ENCODE results near the gene RPL36. TPM values are rescaled to one million over a fixed set of nuclear protein-coding genes. Genes with fewer than 3 reads are reported as not detected.
"Not testable (repeated sequence)": the region's sequence is repeated elsewhere in the genome, so short reads cannot be mapped to it uniquely, and the experiment has no call there.

Gene RPL36
- total RNA-seq, 2 donors from 2014 or later: 280 to 342 TPM

DNA sequence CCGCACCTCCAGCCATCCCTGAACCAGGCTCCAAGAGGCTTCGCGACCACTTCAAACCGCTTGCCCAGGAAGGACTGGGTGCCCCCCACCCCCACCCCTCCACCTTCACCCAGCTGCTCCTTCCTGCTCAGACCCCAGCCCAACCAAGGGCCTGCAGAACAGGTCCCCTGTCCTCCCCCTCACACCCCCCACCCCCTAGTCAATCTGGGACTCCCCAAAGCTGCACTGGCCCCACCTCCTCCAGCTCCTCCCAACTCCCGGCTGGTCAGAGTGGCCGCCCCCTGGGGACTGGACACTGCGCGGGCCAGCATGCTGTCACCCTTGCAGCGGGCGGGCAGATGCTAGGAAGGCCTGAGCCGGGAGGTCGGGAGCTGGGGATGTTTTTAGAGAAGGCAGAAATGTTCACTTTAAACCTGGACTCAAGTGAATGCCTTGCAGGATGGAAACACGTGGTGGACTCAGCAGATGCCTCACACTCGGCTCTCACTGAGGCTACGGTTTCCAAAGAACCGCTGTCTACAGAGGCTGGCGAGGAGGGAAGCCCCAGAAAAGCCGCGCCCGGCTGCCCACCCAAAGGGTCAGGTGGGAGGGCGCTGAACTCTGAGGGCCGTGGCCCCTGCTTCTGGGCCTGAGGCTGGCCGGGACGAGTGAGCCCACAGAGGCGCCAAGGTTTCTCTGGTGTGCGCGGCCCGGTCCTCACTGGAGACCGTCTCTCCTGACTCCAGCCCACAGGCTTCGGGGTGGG, 8.0 kb downstream of the RPL36 start:
- no peaks in the 10 kb centered on the region for H3K27me3 ChIP-seq
- peak in 1 of 4 donors; percentile 19 for DNase-seq
- intact Hi-C loops (cut with DNase I): no loop called here
- H3K27ac ChIP-seq: no peak overlapping the region
- no peaks in the 10 kb centered on the region for H3K9me3 ChIP-seq
- H3K4me1 ChIP-seq: peaks cover 2% of the 10 kb centered on the region
- 84 to 92% methylated on average over 19 to 23 of the region's 30 CpGs for whole genome bisulfite sequencing, 2 donors
- ATAC-seq: no peak
- peaks cover 6 to 15% of the 10 kb centered on the region in 2 donors for H3K36me3 ChIP-seq (replicated peaks in 1 of 2; ENCODE audit: insufficient read depth in 1 of 2, low read depth in 2 of 2)
- TF ChIP-seq, protein P1, sequence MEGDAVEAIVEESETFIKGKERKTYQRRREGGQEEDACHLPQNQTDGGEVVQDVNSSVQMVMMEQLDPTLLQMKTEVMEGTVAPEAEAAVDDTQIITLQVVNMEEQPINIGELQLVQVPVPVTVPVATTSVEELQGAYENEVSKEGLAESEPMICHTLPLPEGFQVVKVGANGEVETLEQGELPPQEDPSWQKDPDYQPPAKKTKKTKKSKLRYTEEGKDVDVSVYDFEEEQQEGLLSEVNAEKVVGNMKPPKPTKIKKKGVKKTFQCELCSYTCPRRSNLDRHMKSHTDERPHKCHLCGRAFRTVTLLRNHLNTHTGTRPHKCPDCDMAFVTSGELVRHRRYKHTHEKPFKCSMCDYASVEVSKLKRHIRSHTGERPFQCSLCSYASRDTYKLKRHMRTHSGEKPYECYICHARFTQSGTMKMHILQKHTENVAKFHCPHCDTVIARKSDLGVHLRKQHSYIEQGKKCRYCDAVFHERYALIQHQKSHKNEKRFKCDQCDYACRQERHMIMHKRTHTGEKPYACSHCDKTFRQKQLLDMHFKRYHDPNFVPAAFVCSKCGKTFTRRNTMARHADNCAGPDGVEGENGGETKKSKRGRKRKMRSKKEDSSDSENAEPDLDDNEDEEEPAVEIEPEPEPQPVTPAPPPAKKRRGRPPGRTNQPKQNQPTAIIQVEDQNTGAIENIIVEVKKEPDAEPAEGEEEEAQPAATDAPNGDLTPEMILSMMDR (IDR thresholded peaks at IDR 0.05): no peak
- TF ChIP-seq POLR2A (IDR thresholded peaks at IDR 0.05): no peak
- no peak overlapping the region for H3K4me3 ChIP-seq

DNA sequence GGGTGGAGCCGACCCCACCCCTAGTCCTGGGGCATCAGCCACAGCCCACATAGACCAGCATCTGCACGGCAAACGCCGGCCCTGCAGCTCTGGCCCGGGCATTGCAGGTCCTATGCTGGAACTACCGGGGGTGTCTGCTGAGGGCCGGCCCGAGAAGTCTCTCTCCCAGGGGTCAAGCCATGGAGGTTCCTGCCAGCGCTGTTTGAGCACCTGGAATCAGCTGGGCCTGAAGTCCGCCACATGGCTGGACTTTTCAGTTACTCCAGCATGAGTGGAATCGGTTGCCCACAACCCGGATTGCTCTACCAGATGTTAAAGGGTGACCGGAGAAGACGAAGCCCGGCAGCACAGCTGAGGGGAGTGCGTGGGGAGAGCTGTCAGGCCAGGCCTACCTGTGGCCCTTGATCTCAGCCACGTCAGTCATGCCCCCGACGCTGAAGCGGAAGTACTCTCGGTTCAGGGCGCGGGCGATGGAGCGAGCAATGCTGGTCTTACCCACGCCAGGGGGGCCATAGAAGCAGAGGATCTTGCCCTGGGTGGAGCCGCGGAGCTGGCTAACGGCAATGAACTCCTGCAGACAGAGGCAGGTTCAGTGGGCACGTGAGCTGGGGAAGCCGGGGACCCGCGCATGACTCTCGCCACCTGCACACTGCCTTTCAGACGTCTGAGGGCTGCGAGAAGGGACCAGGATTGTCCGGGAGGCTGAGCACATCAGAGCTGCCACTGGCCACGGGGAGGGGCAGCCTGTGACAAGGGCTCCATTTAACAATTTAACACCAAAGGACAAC, 8.7 kb downstream of the RPL36 start:
- 89 to 95% methylated on average over 4 to 37 of the region's 38 CpGs for WGBS, 2 donors
- intact Hi-C loops (cut with DNase I): no loop called here
- no peak for ATAC-seq
- Histone ChIP-seq H3K9me3 (no peaks in the 10 kb centered on the region), H3K36me3 (replicated peaks in 1 of 2; ENCODE audit: insufficient read depth in 1 of 2, low read depth in 2 of 2) (peaks cover 6 to 11% of the 10 kb centered on the region in 2 donors), H3K4me3 (no peak overlapping the region), H3K27ac (no peak overlapping the region), H3K4me1 (no peaks in the 10 kb centered on the region), H3K27me3 (no peaks in the 10 kb centered on the region)
- DNase-seq: peak in 1 of 4 donors; percentile 12
- TF ChIP-seq, protein P1 (IDR thresholded peaks at IDR 0.05): no peak
- no peak for TF ChIP-seq POLR2A (IDR thresholded peaks at IDR 0.05)

DNA sequence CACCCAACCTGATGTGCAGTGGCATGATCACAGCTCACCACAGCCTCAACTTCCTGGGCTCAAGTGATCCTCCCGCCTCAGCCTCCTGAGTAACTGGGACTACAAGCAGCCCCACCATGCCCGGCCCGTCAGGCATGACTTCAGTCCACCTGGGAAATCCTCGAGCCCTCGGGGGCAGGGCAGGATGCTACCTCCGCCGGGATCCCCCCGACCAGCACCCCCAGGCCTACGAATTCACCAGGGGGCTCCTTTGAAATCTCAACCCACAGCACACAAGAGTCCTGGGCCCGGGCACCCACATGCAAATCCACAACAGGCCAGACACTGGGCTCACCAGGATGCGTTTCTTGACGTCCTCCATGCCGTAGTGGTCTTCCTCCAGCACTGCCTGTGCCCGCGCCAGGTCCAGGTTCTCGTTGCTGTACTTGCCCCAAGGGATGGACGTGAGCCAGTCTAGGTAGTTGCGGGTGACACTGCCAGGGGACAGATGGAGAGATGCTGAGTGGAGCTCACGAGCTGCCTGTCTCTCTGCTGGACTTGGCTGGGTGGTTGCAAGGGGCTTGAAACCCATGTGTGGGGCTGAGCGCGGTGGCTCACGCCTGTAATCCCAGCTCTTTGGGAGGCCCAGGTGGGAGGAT, 10.5 kb downstream of the RPL36 start:
- DNase-seq: no peak
- H3K27me3 ChIP-seq: no peaks in the 10 kb centered on the region
- TF ChIP-seq, protein P1 (IDR thresholded peaks at IDR 0.05): no peak
- H3K4me3 ChIP-seq: no peak overlapping the region
- no peak for ATAC-seq
- peaks cover 6 to 9% of the 10 kb centered on the region in 2 donors for H3K36me3 ChIP-seq (replicated peaks in 1 of 2; ENCODE audit: insufficient read depth in 1 of 2, low read depth in 2 of 2)
- no peak overlapping the region for H3K27ac ChIP-seq
- no peaks in the 10 kb centered on the region for H3K4me1 ChIP-seq
- 96 to 98% methylated on average over 13 to 22 of the region's 22 CpGs for WGBS, 2 donors
- intact Hi-C loops (cut with DNase I): no loop called here
- no peaks in the 10 kb centered on the region for H3K9me3 ChIP-seq

DNA sequence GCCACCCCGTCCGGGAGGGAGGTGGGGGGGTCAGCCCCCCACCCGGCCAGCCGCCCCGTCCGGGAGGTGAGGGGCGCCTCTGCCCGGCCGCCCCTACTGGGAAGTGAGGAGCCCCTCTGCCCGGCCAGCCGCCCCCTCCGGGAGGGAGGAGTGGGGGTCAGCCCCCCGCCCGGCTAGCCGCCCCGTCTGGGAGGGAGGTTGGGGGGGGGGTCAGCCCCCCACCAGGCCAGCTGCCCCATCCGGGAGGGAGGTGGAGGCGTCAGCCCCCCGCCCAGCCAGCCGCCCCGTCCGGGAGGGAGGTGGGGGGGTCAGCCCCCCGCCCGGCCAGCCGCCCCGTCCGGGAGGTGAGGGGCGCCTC, 11.9 kb downstream of the RPL36 start:
- H3K4me3 ChIP-seq; H3K27me3 ChIP-seq; H3K27ac ChIP-seq; H3K4me1 ChIP-seq; intact Hi-C loops (cut with DNase I); ATAC-seq; DNase-seq; H3K36me3 ChIP-seq (replicated peaks in 1 of 2; ENCODE audit: insufficient read depth in 1 of 2, low read depth in 2 of 2); H3K9me3 ChIP-seq: not testable (repeated sequence)
- no CpG with 5 or more reads among the region's 28 CpGs for WGBS, 2 donors

All from body of pancreas (tissue), 4 donors.